ENCODE data around the gene SYNRG.

Gene SYNRG

GRCh38 chr17:37598145-37598544 lies 11.1 kb downstream of the SYNRG start:
- DNase-seq (no peak), ATAC-seq (no peak)

GRCh38 chr17:37592291-37592690 lies 16.9 kb downstream of the SYNRG start:
- DNase-seq (no peak), ATAC-seq (no peak)

DNA sequence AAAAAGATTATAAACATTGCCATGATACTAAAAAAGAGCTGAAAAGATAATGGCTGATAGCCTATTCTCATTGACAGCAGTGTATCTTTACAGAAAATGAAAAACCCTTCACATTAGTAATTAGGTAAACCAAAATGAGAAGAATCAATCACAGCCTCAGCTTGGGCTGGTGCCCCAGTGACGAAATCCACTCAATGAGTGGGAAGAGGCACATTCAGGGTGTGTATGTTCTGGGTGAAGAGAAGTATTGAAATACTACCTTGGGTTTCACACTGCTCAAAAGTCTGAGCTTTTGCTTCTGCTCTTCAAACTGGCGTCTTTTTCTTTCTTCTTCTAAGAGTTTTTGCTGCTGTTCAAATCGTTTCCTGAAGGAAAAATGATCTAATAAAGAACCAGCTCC lies 24.2 kb downstream of the SYNRG start:
- DNase-seq (no peak), ATAC-seq (no peak)

DNA sequence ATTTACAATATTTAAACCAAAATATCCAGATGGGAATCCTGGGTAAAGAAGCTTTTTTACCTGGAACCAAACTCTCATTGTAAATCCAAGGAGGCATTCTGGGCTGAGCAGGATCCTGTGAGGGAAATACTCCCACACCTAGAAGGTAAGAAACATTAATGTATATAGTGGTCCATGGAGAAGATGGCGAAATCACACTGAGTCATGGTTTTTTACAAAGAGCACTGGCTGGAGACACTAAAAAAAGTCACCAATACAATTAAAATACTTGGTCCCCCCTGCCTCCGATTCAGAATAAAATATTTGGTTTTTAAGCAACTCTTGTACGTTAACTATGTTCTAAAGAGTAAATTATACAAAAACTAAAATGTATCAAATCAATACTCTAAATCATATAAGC lies 32.9 kb downstream of the SYNRG start:
- ATAC-seq: no peak
- DNase-seq: no peak

- DNase-seq (no peak), ATAC-seq (no peak)
Observed at GRCh38 chr17:37574427-37574826, 34.8 kb downstream of the SYNRG start.

DNA sequence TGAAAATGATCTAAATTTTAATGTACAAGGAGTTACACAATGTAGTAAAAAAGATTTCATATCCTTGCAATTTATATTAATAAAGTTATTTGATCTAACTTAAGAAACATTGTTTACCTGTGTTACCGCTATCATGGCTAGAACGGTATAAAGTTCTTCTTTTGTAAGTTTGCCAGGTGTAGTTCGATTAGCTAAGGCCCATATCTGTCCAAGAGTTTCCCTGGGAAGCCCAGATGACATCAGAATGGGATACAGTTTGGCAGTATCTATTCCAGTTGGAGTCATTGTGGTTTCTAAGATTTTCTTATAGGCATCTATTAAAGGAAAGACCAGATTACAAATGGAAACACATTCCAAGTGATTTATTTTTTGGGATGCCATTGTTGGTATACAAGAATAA lies 37.5 kb downstream of the SYNRG start:
- ATAC-seq (no peak), DNase-seq (no peak)

DNA sequence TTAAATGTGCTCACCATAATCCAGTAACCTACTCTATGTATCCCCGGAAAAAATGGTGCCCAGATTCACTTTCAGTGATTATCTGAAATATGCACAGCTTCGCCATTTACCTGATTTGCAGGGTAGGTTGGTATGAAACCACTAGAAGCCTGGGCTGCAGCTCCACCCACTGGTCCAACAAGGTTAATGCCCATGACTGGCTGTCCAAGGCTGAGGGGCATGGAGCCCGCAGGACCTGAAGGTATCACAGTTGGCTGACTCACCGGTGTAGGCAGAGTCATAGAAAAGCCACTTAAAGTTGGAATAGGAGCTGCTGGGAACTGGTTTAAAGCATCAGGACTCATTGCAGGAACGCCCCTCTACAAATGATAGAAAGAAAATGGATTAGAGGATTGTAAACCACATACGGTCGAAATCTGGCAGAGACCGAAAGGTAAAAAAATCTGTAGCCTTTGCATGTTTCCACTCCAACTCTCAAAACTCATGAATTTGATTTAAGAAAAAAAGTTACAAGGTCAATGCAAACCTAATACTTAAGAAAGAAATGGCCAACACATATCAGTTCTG lies 38.6 kb downstream of the SYNRG start:
- DNase-seq (peak; percentile 40), ATAC-seq (peak; percentile 80)

DNA sequence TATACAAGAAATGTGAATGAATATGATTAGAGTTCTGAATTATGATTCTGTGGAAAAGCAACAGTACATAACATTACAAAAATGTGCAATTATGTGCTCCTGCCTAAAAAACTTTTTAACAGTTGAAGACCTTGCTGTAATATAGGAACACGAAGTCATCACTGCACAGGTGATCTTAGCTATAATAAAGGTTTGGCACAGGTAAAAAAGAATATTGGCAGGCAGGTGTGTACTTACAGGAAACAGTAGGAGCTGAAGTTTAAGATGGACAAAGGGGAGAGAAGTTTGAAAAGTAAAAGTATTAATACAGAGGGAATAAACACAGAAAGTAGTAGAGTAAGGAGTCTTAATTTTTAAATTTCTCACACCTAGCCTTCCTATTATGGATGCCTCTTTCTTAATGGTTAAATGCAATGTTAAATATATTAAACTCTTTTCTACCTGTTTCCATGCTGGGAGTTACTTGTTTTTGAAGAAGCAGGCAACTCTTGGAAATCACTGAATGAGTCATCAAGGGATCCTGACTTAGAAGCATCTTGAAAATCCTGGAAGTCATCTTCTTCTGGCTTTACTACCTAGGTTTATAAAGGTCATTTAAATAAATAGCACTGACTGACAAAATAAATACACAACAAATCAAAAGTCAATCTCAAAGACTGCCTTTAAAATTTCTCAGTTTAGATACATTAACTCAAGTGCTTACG lies 40.7 kb downstream of the SYNRG start:
- no peak for DNase-seq
- ATAC-seq: no peak

GRCh38 chr17:37567538-37567937 lies 41.7 kb downstream of the SYNRG start:
- ATAC-seq (no peak), DNase-seq (no peak)

DNA sequence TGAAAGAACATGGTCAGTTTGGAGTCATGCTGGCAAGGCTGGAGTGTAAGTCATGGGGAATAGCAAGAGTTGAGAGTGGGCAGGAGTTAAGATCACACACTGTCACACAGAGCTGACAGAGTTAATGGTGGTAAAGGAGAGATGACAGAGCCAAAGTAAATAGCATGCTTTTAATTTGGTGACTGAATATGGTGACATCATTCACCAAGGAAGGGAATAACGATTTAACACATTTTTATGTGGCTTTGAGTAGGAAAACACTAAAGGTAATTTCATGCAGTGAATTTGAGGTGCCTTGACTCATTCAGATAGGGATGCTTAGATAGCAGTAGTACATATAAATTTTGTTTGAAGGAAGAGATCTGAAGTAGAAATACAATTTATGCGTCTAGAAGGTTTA lies 42.1 kb downstream of the SYNRG start:
- ATAC-seq: no peak
- no peak for DNase-seq

DNA sequence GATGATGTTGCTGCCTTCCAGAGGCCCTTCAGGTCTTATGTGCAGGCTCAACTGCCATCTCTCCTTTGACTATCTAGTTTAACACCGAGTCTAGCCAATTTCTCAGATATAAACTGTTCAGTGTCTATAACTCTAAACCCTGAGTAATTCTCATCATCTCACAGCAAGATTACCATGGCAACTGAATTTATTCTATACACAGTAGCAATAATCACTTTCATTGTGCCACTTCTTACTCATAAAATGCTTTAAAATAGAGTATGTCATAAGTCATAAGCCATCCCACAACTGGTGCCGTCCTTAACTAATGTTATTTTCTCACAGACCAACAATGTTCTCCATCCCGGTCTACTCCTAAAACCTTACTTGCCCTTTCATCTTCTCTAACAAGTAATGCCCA lies 45.0 kb downstream of the SYNRG start:
- DNase-seq: no peak
- ATAC-seq: no peak

DNA sequence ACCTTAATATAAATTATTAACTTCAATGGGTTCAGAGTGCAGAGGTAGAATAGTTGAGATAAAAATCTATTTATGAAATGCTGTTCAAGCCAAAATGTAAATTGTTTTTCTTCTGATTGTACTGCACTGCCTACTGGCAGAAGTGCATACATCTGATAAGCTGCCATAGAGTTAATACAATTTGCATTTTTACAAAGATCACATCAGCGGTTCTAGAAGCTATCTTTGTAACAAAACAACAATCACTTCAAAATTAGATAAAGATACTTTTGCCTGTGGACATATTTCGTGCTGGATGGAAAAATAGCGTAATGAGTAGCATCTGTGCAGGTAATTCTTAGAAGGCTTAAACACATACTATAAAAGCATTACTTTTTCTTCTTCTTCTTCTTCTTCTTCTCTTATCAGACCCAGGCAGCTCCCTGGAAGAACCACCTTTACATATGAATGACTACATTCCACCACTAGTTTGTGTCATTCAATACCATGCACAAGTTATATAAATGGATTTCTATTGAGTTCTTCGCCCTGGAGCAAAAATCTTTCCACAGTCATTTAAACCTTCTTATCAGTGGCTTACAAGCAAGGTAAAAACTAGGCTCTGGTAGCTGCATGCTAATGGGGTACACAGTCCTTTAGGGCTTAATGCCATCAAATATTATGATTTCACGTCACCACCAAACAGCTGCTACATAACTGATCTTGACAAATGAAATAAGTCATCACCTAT lies 47.0 kb downstream of the SYNRG start:
- DNase-seq (no peak), ATAC-seq (no peak)

DNA sequence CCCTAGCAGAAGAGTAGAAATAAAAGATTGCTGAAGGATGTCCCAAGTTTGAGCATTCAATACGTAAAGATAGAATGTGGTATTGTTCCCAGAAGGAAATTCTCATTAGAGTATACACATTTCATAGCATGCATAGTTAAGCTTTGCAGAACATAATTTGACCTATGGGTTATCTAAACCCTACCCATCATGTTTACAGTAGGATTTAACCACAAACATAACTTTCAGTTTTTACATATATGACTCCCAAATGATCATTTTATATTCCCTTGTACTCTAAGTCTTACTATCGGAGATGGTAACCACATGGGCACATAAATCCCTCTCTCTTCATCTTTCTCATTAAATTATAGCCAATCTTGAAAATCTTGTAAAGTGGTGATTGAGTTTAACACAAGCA lies 50.9 kb downstream of the SYNRG start:
- no peak for ATAC-seq

DNA sequence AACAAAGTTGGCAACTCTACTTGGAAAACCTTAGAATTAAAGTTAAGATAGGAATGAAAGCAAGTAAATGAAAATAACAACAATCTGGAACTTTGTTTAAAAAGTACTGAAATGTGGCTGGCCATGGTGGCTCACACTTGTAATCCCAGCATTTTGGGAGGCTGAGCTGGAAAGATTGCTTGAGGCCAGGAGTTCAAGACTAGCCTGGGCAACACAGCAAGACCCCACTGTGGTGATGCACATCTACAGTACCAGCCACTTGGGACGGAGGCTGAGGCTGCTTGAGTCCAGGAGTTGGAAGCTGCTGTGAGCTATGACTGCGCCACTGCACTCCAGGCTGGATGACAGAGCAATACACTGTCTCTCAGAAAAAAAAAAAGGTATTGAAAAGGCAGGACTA lies 51.7 kb downstream of the SYNRG start:
- no peak for DNase-seq
- no peak for ATAC-seq

More for the DNA sequence above, 50.9 kb downstream of the SYNRG start:
- DNase-seq: no peak

DNA sequence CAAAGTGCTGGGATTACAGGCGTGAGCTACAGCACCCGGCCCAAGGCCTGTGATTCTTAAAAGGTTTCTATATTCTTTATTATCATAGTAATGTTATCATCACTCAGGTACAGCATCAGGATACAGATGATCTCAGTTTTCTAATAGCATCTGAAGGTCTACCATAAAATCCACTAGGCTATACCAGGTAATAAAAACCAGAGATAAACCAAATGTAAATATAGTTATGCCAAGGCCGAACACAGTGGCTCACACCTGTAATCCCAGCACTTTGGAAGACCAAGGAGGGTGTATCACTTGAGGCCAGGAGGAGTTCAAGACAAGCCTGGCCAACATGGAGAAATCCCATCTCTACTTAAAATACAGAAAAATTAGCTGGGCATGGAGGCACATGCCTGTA lies 53.8 kb downstream of the SYNRG start:
- ATAC-seq (no peak), DNase-seq (no peak)

- ATAC-seq (no peak), DNase-seq (no peak)
Observed at GRCh38 chr17:37553401-37553966, 55.7 kb downstream of the SYNRG start.

- no peak for ATAC-seq
- no peak for DNase-seq
Observed at GRCh38 chr17:37551788-37552187, 57.4 kb downstream of the SYNRG start.

DNA sequence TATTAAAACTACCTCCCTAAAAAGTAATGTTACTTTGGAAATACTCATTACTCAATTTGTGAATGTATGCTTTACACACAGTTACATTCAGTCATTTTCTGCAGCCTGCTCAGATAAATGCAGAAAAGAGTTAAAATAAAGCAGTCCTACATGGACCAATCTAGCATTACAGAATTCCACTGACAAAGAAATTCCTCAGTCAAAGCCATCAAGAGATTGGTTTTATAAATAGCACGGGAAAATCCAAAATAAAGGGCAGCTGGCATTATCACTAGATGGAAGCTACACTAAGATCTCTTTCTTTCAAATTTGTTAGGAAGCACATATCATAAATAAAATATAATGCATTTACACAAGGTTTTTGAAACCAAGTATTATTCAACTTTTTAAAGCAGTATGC lies 61.2 kb downstream of the SYNRG start:
- DNase-seq (no peak), ATAC-seq (no peak)

DNA sequence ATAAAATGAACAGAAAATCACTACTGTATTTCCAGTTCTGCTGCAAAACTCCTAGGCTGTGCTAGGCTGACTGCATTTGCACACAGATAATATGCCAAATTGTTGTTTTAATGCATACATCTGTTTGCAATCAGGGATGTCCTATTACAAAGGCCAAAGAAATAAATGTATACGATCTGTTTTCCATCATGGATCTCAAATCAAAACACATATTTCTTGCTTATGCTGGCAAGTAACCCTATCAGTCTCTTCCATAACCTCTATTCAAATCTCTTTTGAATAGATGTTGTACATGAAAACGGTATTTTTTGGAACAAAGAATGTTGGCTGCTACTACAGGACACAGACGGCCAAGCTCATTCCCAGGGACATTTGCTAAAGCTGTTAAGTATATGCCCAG lies 62.9 kb downstream of the SYNRG start:
- no peak for ATAC-seq
- no peak for DNase-seq

DNA sequence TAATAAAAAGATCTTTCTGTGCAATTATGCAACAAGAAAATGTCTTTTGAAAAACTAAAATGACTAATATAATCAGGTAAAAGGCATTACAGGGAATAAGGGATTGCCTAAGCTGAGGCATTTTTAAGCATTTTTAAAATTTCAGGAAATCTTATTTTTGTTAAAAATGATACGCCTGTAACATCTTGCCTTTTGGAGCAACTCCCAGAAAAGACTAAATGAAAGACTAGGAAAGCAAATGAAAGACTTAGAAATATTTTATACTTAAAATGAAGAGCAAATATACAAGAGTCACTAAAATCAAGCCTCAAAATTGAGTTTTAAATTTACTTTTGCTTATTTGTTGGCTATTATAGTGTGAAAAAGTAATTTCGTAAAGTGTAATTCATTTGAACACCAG lies 63.7 kb downstream of the SYNRG start:
- ATAC-seq (no peak), DNase-seq (no peak)

- no peak for ATAC-seq
- DNase-seq: no peak
Observed at GRCh38 chr17:37543637-37544052, 65.6 kb downstream of the SYNRG start.

DNA sequence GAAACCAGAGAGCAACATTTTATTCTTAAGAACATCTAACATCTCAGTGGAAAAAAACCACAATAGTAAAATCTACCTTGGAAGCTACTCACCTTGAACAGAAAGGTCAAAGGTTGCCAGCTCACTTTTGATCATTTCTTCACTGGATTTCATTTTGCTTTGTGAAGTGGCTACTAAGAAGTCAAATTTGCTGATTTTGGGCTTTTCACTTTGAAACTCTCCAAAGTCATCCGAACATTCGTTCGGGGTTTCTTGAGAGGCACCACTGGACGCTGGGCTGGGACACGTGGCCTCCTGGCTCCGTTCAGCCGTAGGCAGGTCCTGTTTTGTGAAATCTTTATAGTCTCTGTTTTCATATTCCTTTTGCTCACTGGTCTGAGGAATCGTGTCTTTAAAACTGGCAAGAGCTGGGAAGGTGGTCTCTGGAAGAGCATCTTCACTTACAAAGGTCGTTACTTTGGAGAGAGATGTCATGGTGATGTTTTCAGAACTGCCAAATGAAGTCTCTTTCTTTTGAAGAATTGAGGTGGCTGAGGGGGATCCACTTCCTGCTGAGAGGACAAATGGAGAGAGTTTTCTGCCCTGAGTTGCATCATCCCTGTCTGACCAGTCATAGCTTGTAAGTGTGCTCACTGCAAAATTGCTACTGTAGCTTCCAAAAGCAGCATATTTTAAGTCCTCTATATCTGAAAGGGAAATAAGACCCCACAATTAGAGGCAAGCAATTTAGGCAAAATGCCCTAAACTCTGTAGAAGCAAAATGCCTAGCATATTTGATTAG lies 67.1 kb downstream of the SYNRG start:
- ATAC-seq (no peak), DNase-seq (no peak)

Measured in stimulated activated naive CD8-positive, alpha-beta T cell treated with anti-CD3 and anti-CD28 coated beads, Interleukin-15, Interleukin-2, amounts not matched to agents 100 U/mL and 50 U/mL, for 24 hours (primary cell).